ENCODE data around the gene P2RX6. TPM values are rescaled to one million over a fixed set of nuclear protein-coding genes. Genes with fewer than 3 reads are reported as not detected.

P2RX6 gene
- total RNA-seq, 1 experiment from 2014 or later = 0.46 TPM

DNA sequence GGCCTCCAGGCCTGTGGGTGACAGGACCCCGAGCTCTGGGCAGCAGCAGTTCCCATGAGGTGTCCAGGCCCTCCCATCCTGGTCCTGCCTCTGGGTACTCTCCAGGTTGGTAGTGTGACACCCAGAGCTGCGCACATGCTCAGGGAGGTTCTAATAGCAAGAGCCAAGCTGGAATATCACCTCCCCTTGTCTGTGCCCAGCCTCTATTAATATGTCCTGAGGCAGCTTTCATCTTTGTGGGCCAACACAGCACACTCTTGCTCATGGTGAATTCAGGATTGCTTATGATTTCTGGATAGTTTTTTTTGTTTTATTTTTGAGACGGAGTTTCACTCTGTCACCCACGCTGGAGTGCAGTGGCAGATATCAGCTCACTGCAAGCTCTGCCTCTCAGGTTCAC, 3.3 kb downstream of the P2RX6 start:
- Histone ChIP-seq H3K27me3 (ENCODE audit: control insufficient read depth, insufficient read depth, low read length) (no peaks in the 10 kb centered on the region), H3K36me3 (ENCODE audit: control insufficient read depth, insufficient read depth, low read length) (no peaks in the 10 kb centered on the region), H3K4me1 (ENCODE audit: control insufficient read depth, insufficient read depth, low read length) (peaks cover 9% of the 10 kb centered on the region), H3K27ac (ENCODE audit: low read length) (no peak overlapping the region), H3K4me3 (ENCODE audit: low read depth in 2 of 2, low read length in 2 of 2) (no peak overlapping the region), H3K9me3 (ENCODE audit: control insufficient read depth, insufficient read depth, low read depth, low read length) (no peaks in the 10 kb centered on the region)
- in situ Hi-C loops (cut with HindIII; ENCODE audit: low pct_unique_long_range_greater_than_20kb, low sequenced_read_pairs) = no loop called here
- TF ChIP-seq POLR2AphosphoS5 (IDR thresholded peaks at IDR 0.05; ENCODE audit: low read depth, low read length) (no peak), TCF7L2 (IDR thresholded peaks at IDR 0.05; ENCODE audit: low read depth, low read length) (no peak), SIN3A (IDR thresholded peaks at IDR 0.05; ENCODE audit: borderline replicate concordance, insufficient read depth, low read depth, low read length) (no peak), REST (IDR thresholded peaks at IDR 0.05; ENCODE audit: insufficient read depth in 1 of 2, low read depth in 2 of 2, low read length in 1 of 2) (no peak)
- TF ChIP-seq, protein P1, sequence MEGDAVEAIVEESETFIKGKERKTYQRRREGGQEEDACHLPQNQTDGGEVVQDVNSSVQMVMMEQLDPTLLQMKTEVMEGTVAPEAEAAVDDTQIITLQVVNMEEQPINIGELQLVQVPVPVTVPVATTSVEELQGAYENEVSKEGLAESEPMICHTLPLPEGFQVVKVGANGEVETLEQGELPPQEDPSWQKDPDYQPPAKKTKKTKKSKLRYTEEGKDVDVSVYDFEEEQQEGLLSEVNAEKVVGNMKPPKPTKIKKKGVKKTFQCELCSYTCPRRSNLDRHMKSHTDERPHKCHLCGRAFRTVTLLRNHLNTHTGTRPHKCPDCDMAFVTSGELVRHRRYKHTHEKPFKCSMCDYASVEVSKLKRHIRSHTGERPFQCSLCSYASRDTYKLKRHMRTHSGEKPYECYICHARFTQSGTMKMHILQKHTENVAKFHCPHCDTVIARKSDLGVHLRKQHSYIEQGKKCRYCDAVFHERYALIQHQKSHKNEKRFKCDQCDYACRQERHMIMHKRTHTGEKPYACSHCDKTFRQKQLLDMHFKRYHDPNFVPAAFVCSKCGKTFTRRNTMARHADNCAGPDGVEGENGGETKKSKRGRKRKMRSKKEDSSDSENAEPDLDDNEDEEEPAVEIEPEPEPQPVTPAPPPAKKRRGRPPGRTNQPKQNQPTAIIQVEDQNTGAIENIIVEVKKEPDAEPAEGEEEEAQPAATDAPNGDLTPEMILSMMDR (IDR thresholded peaks at IDR 0.05) = no peak
- BruUV-seq (replicated peaks) = no TSS peak
- CTCF ChIA-PET = no interaction called here
- intact Hi-C loops (cut with micrococcal nuclease; ENCODE audit: unreplicated experiment) = no loop called here
- POLR2A ChIA-PET = no interaction called here
- ATAC-seq (no peak), DNase-seq (ENCODE audit: low read depth, low spot score) (no peak)

DNA sequence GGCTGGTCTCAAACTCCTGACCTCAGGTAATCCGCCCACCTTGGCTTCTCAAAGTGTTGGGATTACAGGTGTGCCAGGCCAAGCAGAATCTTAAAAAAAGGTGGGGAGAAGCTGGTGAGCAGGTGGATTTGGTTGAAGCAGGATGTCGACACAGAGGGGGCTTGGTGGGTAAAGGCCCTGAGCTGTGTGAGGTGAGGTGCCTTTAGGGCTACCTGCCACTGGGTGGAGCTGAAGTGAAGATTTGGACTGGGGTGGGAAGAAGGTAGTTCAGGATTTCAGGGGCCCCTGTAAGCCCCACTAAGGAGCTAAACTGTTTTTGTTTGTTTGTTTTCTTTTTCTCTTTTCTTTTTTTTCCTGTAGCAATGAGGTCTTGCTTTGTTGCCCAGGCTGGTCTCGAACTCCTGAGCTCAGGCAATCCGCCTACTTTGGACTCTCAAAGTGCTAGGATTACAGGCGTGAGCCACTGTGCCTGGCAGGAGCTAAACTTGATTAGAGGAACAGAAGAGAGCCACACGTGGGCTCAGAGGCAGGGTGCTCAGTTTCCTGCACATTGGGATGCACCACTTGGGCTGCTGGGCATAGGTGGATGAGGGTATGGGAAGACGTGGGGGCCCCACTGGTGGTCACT, 6.0 kb downstream of the P2RX6 start:
- Histone ChIP-seq H3K36me3 (ENCODE audit: control insufficient read depth, insufficient read depth, low read length) (no peaks in the 10 kb centered on the region), H3K27me3 (ENCODE audit: control insufficient read depth, insufficient read depth, low read length) (no peaks in the 10 kb centered on the region), H3K9me3 (ENCODE audit: control insufficient read depth, insufficient read depth, low read depth, low read length) (no peaks in the 10 kb centered on the region), H3K4me1 (ENCODE audit: control insufficient read depth, insufficient read depth, low read length) (no peaks in the 10 kb centered on the region), H3K4me3 (ENCODE audit: low read depth in 2 of 2, low read length in 2 of 2) (no peak overlapping the region), H3K27ac (ENCODE audit: low read length) (no peak overlapping the region)
- intact Hi-C loops (cut with micrococcal nuclease; ENCODE audit: unreplicated experiment) = no loop called here
- POLR2A ChIA-PET = interaction anchor here (0.6 kb wide), 1 partner anchor 10 kb away, joined by 3 read pairs; no protein-coding TSS in a partner anchor
- no TSS peak for BruUV-seq (replicated peaks)
- ATAC-seq (no peak; the same call in 1 of the 2 replicates), DNase-seq (ENCODE audit: low read depth, low spot score) (no peak)
- in situ Hi-C loops (cut with HindIII; ENCODE audit: low pct_unique_long_range_greater_than_20kb, low sequenced_read_pairs) = no loop called here
- no peak for TF ChIP-seq SIN3A (IDR thresholded peaks at IDR 0.05; ENCODE audit: borderline replicate concordance, insufficient read depth, low read depth, low read length)
- no peak for TF ChIP-seq TCF7L2 (IDR thresholded peaks at IDR 0.05; ENCODE audit: low read depth, low read length)
- TF ChIP-seq, protein P1 (IDR thresholded peaks at IDR 0.05) = no peak
- TF ChIP-seq POLR2AphosphoS5 (IDR thresholded peaks at IDR 0.05; ENCODE audit: low read depth, low read length) = no peak
- TF ChIP-seq REST (IDR thresholded peaks at IDR 0.05; ENCODE audit: insufficient read depth in 1 of 2, low read depth in 2 of 2, low read length in 1 of 2) = no peak
- CTCF ChIA-PET = no interaction called here

All from Panc1 (cell line).